Measurements from ENCODE around the gene EDEM2. TPM values are rescaled to one million over a fixed set of nuclear protein-coding genes. Genes with fewer than 3 reads are reported as not detected.

Gene EDEM2
- total RNA-seq, 1 donor from 2014 or later: 33.4 TPM

DNA sequence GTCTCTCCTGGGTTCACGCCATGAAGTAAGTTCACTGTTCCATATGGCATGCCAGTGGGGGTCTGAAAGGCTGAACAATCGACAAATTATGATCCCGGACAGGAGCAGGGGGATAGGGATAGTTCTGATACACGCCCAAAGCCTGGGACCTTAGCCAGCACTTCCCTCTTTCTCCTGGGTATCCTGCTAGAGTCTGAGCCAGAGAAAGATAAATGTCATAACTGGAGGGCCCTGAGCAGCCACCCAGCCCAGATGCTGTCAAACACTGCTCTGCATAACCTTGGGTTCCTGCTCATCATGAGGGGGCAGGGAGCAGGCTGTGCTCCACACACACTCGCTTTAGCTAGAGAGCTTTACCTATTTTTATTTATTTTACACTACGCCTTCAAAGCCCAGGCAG is 12.3 kb downstream of the EDEM2 start:
- peaks cover 4% of the 10 kb centered on the region for H3K4me1 Mint-ChIP-seq (ENCODE audit: low read depth, unreplicated experiment)
- DNase-seq (ENCODE audit: low read depth): no peak
- Histone ChIP-seq H3K27ac (ENCODE audit: low read depth, low read length) (no peak overlapping the region), H3K4me2 (ENCODE audit: low read length) (peak overlapping the region; percentile 13), H3K9me3 (ENCODE audit: insufficient read depth, low read depth, low read length) (no peaks in the 10 kb centered on the region), H3K9ac (ENCODE audit: low read length) (no peak overlapping the region), H3K4me3 (ENCODE audit: insufficient read depth, low read depth, low read length) (no peak overlapping the region), H2AFZ (ENCODE audit: low read depth, low read length) (no peak overlapping the region), H3K27me3 (ENCODE audit: insufficient read depth, low read length) (no peaks in the 10 kb centered on the region), H3K4me1 (ENCODE audit: insufficient read depth, low read length) (peaks cover 15% of the 10 kb centered on the region), H3K36me3 (ENCODE audit: insufficient read depth, low read length) (peaks cover 29% of the 10 kb centered on the region), H4K20me1 (ENCODE audit: insufficient read depth, low read length) (no peaks in the 10 kb centered on the region), H3K79me2 (ENCODE audit: insufficient read depth, low read length) (no peaks in the 10 kb centered on the region)
- peaks cover 21% of the 10 kb centered on the region for H3K36me3 Mint-ChIP-seq (ENCODE audit: low read depth, unreplicated experiment)
- H3K4me3 Mint-ChIP-seq (ENCODE audit: unreplicated experiment): no peak overlapping the region
- FAIRE-seq: no peak
- TF ChIP-seq, protein P1, sequence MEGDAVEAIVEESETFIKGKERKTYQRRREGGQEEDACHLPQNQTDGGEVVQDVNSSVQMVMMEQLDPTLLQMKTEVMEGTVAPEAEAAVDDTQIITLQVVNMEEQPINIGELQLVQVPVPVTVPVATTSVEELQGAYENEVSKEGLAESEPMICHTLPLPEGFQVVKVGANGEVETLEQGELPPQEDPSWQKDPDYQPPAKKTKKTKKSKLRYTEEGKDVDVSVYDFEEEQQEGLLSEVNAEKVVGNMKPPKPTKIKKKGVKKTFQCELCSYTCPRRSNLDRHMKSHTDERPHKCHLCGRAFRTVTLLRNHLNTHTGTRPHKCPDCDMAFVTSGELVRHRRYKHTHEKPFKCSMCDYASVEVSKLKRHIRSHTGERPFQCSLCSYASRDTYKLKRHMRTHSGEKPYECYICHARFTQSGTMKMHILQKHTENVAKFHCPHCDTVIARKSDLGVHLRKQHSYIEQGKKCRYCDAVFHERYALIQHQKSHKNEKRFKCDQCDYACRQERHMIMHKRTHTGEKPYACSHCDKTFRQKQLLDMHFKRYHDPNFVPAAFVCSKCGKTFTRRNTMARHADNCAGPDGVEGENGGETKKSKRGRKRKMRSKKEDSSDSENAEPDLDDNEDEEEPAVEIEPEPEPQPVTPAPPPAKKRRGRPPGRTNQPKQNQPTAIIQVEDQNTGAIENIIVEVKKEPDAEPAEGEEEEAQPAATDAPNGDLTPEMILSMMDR (IDR thresholded peaks at IDR 0.05; ENCODE audit: insufficient read depth, low read depth, low read length): no peak
- TF ChIP-seq EZH2 (IDR thresholded peaks at IDR 0.05; ENCODE audit: insufficient read depth, low read length): no peak
- no peaks in the 10 kb centered on the region for H3K9me3 Mint-ChIP-seq (ENCODE audit: unreplicated experiment)
- no peak overlapping the region for H3K27ac Mint-ChIP-seq (ENCODE audit: unreplicated experiment)
- no peaks in the 10 kb centered on the region for H3K27me3 Mint-ChIP-seq (ENCODE audit: low read depth, unreplicated experiment)

DNA sequence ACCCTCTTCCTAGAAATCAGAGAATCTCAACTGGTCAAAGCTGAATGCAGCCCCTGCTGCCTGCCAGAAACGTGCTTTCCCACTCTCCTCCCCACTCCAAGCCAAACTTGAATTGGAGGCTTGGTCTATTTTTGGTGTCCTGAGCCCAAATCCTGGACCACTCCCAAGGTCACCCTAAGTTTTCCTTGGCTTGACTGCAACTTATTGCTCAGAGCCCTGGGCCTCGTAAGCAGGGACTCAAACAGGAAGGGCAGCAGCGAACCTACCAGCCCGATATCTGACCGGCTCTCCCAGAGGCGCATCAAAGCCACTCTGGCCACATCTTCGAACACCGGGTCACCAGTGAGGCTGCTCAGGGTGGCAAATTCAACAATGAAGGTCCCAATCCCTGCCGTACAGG is 12.7 kb downstream of the EDEM2 start:
- H3K36me3 Mint-ChIP-seq (ENCODE audit: low read depth, unreplicated experiment): peaks cover 21% of the 10 kb centered on the region
- DNase-seq (ENCODE audit: low read depth) (no peak), FAIRE-seq (no peak)
- peaks cover 18% of the 10 kb centered on the region for H3K4me1 ChIP-seq (ENCODE audit: insufficient read depth, low read length)
- no peaks in the 10 kb centered on the region for H4K20me1 ChIP-seq (ENCODE audit: insufficient read depth, low read length)
- no peak overlapping the region for H2AFZ ChIP-seq (ENCODE audit: low read depth, low read length)
- no peaks in the 10 kb centered on the region for H3K27me3 ChIP-seq (ENCODE audit: insufficient read depth, low read length)
- peaks cover 4% of the 10 kb centered on the region for H3K4me1 Mint-ChIP-seq (ENCODE audit: low read depth, unreplicated experiment)
- H3K27me3 Mint-ChIP-seq (ENCODE audit: low read depth, unreplicated experiment): no peaks in the 10 kb centered on the region
- H3K9me3 Mint-ChIP-seq (ENCODE audit: unreplicated experiment): no peaks in the 10 kb centered on the region
- H3K4me2 ChIP-seq (ENCODE audit: low read length): peak overlapping the region; percentile 13
- peak overlapping the region; percentile 34 for H3K27ac Mint-ChIP-seq (ENCODE audit: unreplicated experiment)
- TF ChIP-seq EZH2 (IDR thresholded peaks at IDR 0.05; ENCODE audit: insufficient read depth, low read length): no peak
- TF ChIP-seq, protein P1 (IDR thresholded peaks at IDR 0.05; ENCODE audit: insufficient read depth, low read depth, low read length): no peak
- no peak overlapping the region for H3K27ac ChIP-seq (ENCODE audit: low read depth, low read length)
- H3K4me3 Mint-ChIP-seq (ENCODE audit: unreplicated experiment): peak overlapping the region; percentile 54
- no peaks in the 10 kb centered on the region for H3K79me2 ChIP-seq (ENCODE audit: insufficient read depth, low read length)
- no peak overlapping the region for H3K4me3 ChIP-seq (ENCODE audit: insufficient read depth, low read depth, low read length)
- no peaks in the 10 kb centered on the region for H3K9me3 ChIP-seq (ENCODE audit: insufficient read depth, low read depth, low read length)
- H3K9ac ChIP-seq (ENCODE audit: low read length): no peak overlapping the region
- H3K36me3 ChIP-seq (ENCODE audit: insufficient read depth, low read length): peaks cover 27% of the 10 kb centered on the region

DNA sequence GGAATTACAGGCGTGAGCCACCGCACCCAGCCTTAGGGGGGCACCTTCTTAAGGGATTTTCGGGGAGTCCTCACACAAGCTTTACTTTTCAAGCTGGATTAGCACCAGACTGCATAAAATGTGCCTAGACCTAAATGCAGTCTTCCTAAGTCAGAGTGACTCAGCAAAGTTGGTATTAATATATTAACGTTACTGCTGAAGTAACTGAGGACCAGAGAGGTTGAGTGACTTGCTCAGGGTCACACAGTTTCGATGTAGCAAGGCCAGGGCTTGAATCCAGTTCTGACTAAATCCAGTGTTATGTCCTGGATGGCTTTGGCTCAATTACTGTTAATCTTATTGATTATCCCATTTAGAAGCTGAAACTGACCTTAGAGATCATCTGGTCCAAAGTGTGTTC is 13.4 kb downstream of the EDEM2 start:
- FAIRE-seq (no peak), DNase-seq (ENCODE audit: low read depth) (no peak)
- Mint-ChIP-seq H3K27ac (ENCODE audit: unreplicated experiment) (no peak overlapping the region), H3K9me3 (ENCODE audit: unreplicated experiment) (no peaks in the 10 kb centered on the region), H3K36me3 (ENCODE audit: low read depth, unreplicated experiment) (peaks cover 21% of the 10 kb centered on the region), H3K4me1 (ENCODE audit: low read depth, unreplicated experiment) (peaks cover 4% of the 10 kb centered on the region), H3K27me3 (ENCODE audit: low read depth, unreplicated experiment) (no peaks in the 10 kb centered on the region), H3K4me3 (ENCODE audit: unreplicated experiment) (no peak overlapping the region)
- peaks cover 18% of the 10 kb centered on the region for H3K4me1 ChIP-seq (ENCODE audit: insufficient read depth, low read length)
- H4K20me1 ChIP-seq (ENCODE audit: insufficient read depth, low read length): no peaks in the 10 kb centered on the region
- no peak overlapping the region for H2AFZ ChIP-seq (ENCODE audit: low read depth, low read length)
- H3K9me3 ChIP-seq (ENCODE audit: insufficient read depth, low read depth, low read length): no peaks in the 10 kb centered on the region
- H3K27me3 ChIP-seq (ENCODE audit: insufficient read depth, low read length): no peaks in the 10 kb centered on the region
- no peak overlapping the region for H3K4me3 ChIP-seq (ENCODE audit: insufficient read depth, low read depth, low read length)
- H3K36me3 ChIP-seq (ENCODE audit: insufficient read depth, low read length): peaks cover 27% of the 10 kb centered on the region
- no peaks in the 10 kb centered on the region for H3K79me2 ChIP-seq (ENCODE audit: insufficient read depth, low read length)
- TF ChIP-seq EZH2 (IDR thresholded peaks at IDR 0.05; ENCODE audit: insufficient read depth, low read length): no peak
- TF ChIP-seq, protein P1 (IDR thresholded peaks at IDR 0.05; ENCODE audit: insufficient read depth, low read depth, low read length): no peak
- no peak overlapping the region for H3K4me2 ChIP-seq (ENCODE audit: low read length)
- H3K27ac ChIP-seq (ENCODE audit: low read depth, low read length): no peak overlapping the region
- no peak overlapping the region for H3K9ac ChIP-seq (ENCODE audit: low read length)
